GM18873 (cell line): ENCODE data around the gene FGF22.
A peak's percentile ranks its signal among the peaks of the same experiment; 100 is the strongest.
"Not testable (repeated sequence)": the region's sequence is repeated elsewhere in the genome, so short reads cannot be mapped to it uniquely, and the experiment has no call there.

Experiments used
- ATAC-seq: cut with Tn5 transposase; IDR thresholded peaks from one replicate; pipeline ENCODE4 v1.9.1; 2021; ENCODE audit warnings: mild to moderate bottlenecking, moderate library complexity, moderate number of reproducible peaks; ENCODE audit not compliant: unreplicated experiment, low FRiP score

Gene FGF22

GRCh38 chr19:620166-620862 is 19.4 kb upstream of the FGF22 start:
- ATAC-seq, result no peak

GRCh38 chr19:621191-621590 is 18.5 kb upstream of the FGF22 start:
- not testable (repeated sequence) for ATAC-seq

- ATAC-seq, result no peak
Measured at GRCh38 chr19:621819-622218, 17.9 kb upstream of the FGF22 start.

- no peak for ATAC-seq
Measured at GRCh38 chr19:622666-623065, 17.0 kb upstream of the FGF22 start.

- ATAC-seq, result no peak
Measured at GRCh38 chr19:623175-623916, 16.3 kb upstream of the FGF22 start.

- no peak for ATAC-seq
Measured at GRCh38 chr19:623974-624373, 15.7 kb upstream of the FGF22 start.

GRCh38 chr19:624433-625109 is 15.1 kb upstream of the FGF22 start:
- ATAC-seq, result no peak

- no peak for ATAC-seq
Measured at GRCh38 chr19:625257-625656, 14.4 kb upstream of the FGF22 start.

GRCh38 chr19:626566-626965 is 13.1 kb upstream of the FGF22 start:
- ATAC-seq, result not testable (repeated sequence)

GRCh38 chr19:628168-628567 is 11.5 kb upstream of the FGF22 start:
- no peak for ATAC-seq

GRCh38 chr19:629515-629914 is 10.2 kb upstream of the FGF22 start:
- not testable (repeated sequence) for ATAC-seq

- ATAC-seq, result no peak
Measured at GRCh38 chr19:629961-630714, 9.5 kb upstream of the FGF22 start.

- peak; percentile 2 for ATAC-seq
Measured at GRCh38 chr19:632579-633067, 7.1 kb upstream of the FGF22 start.

- peak; percentile 72 for ATAC-seq
Measured at GRCh38 chr19:633068-633785, 6.5 kb upstream of the FGF22 start, which contains the start of gene POLRMT. Gene POLRMT, minus strand, starts transcription at chr19:633537. Its CDS starts 25 bp downstream, at chr19:633512.

GRCh38 chr19:633786-634639 is 5.7 kb upstream of the FGF22 start:
- ATAC-seq, result no peak

- no peak for ATAC-seq
Measured at GRCh38 chr19:634975-635652, 4.6 kb upstream of the FGF22 start.

GRCh38 chr19:638906-639252 is 800 bp upstream of the FGF22 start:
- no peak for ATAC-seq

GRCh38 chr19:640161-640558 is 481 bp downstream of the FGF22 start:
- no peak for ATAC-seq
